ENCODE results near the gene U2AF1L4.
"Not testable (repeated sequence)": the region's sequence is repeated elsewhere in the genome, so short reads cannot be mapped to it uniquely, and the experiment has no call there.

Gene U2AF1L4

GRCh38 chr19:35774274-35775045 lies 29.2 kb upstream of the U2AF1L4 start:
- Mint-ChIP-seq H3K4me1 (ENCODE audit: low read depth) (peaks cover 10% of the 10 kb centered on the region), H3K4me3 (peak overlapping the region; percentile 73), H3K27ac (no peak overlapping the region), H3K36me3 (ENCODE audit: low read depth) (peaks cover 10% of the 10 kb centered on the region), H3K9me3 (no peaks in the 10 kb centered on the region), H3K27me3 (no peaks in the 10 kb centered on the region)
- DNase-seq = no peak

DNA sequence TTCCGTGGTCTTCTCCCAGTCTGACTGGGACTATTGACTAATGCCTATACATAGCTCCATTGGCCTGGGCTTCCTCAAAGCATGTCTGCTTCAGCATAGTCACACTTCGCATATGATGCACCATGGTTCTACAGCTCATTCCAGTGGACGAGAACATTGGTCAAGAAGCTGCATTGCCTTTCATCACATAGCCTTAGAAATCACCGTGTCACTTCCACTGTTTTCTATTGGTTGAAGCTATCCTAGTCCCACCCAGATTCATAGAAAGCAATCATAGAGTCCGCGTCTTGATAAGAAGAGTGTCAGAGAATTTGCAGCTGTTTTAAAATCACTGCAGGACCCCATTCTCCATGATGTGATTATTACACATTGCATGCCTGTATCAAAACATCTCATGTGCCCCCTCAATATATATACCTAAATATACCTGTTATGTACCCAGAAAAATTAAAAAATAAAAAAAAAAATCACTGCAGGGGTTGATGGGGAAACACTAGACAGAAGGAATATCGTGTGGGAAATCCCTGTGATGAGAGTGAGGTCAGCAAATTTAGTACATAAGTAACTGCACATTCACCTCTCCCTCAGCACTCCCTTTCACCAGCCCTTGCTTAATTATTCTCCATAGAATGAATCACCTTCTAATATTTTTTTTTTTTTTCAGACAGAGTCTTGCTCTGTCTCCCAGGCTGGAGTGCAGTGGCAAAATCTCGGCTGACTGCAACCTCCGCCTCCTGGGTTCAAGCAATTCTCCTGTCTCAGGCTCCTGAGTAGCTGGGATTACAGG lies 28.0 kb upstream of the U2AF1L4 start:
- DNase-seq = no peak
- Mint-ChIP-seq H3K27ac (no peak overlapping the region), H3K9me3 (no peaks in the 10 kb centered on the region), H3K4me3 (no peak overlapping the region), H3K4me1 (ENCODE audit: low read depth) (peaks cover 10% of the 10 kb centered on the region), H3K27me3 (no peaks in the 10 kb centered on the region), H3K36me3 (ENCODE audit: low read depth) (peaks cover 19% of the 10 kb centered on the region)

GRCh38 chr19:35772362-35772761 lies 27.1 kb upstream of the U2AF1L4 start:
- H3K4me1 Mint-ChIP-seq (ENCODE audit: low read depth) = not testable (repeated sequence)

GRCh38 chr19:35768082-35768421 lies 22.8 kb upstream of the U2AF1L4 start:
- DNase-seq = no peak
- Mint-ChIP-seq H3K27me3 (no peaks in the 10 kb centered on the region), H3K36me3 (ENCODE audit: low read depth) (peaks cover 59% of the 10 kb centered on the region), H3K9me3 (no peaks in the 10 kb centered on the region), H3K27ac (no peak overlapping the region), H3K4me1 (ENCODE audit: low read depth) (no peaks in the 10 kb centered on the region), H3K4me3 (no peak overlapping the region)

More at GRCh38 chr19:35772362-35772761, 27.1 kb upstream of the U2AF1L4 start:
- not testable (repeated sequence) for H3K9me3 Mint-ChIP-seq, H3K27ac Mint-ChIP-seq, DNase-seq, H3K4me3 Mint-ChIP-seq, H3K27me3 Mint-ChIP-seq
- peaks cover 27% of the 10 kb centered on the region for H3K36me3 Mint-ChIP-seq (ENCODE audit: low read depth)

DNA sequence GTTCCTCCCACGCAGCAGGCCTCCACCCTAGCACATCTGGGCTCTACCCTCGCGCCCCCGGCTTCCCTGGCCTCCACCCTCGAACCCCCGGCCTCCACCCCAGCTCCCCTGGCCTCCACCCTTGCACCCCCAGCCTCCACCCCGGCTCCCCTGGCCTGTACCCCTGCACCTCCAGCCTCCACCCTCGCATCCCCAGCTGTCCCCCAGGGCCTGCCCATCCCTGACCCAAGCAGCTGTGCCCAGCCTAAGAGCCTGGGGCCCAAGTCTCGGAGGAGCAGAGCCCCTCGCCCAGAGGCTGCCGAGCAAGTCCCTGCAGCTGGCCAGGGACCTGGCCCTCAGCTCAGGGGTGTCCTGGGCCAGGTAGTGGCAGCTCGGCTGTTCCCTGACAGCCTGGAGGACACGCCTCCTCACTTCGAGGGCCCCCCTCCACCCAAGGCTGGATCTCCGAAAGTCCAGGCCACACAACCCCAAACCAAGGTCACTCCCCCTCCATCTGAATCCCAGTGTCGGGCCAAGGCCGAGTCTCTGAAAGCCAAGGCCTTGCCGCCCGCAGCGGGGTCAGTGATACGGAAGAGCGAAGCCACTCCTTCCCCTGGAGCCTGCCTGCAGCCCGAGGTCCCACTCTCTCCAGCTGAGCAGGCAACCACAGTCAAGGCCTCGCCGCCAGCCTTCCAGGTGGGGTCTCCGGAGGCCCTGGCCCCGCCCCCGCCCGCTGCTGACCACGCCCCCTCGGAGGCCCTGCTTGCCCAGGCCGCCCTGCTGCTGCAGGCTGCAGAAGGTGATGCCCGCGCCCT lies 22.3 kb upstream of the U2AF1L4 start:
- Mint-ChIP-seq H3K9me3 (no peaks in the 10 kb centered on the region), H3K27me3 (no peaks in the 10 kb centered on the region), H3K4me1 (ENCODE audit: low read depth) (no peaks in the 10 kb centered on the region), H3K36me3 (ENCODE audit: low read depth) (peaks cover 59% of the 10 kb centered on the region), H3K27ac (no peak overlapping the region), H3K4me3 (no peak overlapping the region)
- DNase-seq = no peak

DNA sequence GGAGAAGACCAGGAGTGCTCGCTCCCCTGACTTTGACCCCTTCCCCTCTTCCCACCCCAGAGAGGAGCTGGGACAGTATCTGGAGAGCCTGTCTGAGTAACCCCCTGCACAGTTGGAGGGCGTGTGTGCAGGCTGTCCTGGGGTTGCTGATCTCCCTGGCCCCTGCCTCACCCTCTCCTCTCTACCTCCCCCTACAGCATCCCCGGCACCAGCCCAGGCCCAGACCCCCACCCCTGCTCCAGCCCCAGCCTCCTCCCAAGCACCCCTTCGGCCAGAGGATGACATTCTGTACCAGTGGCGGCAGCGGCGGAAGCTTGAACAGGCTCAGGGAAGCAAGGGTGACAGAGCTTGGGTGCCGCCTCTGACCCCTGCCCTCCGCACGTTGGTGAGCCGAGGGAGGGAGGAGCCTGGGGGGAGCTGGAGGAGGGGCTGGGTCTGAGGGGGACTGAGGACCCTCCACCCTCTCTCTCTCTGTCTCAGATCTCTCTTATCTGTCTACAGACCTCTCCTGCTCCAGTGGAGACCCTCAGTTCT lies 21.4 kb upstream of the U2AF1L4 start:
- no peaks in the 10 kb centered on the region for H3K9me3 Mint-ChIP-seq
- no peak overlapping the region for H3K4me3 Mint-ChIP-seq
- H3K36me3 Mint-ChIP-seq (ENCODE audit: low read depth) = peaks cover 66% of the 10 kb centered on the region
- H3K27ac Mint-ChIP-seq = no peak overlapping the region
- no peaks in the 10 kb centered on the region for H3K4me1 Mint-ChIP-seq (ENCODE audit: low read depth)
- no peaks in the 10 kb centered on the region for H3K27me3 Mint-ChIP-seq
- DNase-seq = no peak

DNA sequence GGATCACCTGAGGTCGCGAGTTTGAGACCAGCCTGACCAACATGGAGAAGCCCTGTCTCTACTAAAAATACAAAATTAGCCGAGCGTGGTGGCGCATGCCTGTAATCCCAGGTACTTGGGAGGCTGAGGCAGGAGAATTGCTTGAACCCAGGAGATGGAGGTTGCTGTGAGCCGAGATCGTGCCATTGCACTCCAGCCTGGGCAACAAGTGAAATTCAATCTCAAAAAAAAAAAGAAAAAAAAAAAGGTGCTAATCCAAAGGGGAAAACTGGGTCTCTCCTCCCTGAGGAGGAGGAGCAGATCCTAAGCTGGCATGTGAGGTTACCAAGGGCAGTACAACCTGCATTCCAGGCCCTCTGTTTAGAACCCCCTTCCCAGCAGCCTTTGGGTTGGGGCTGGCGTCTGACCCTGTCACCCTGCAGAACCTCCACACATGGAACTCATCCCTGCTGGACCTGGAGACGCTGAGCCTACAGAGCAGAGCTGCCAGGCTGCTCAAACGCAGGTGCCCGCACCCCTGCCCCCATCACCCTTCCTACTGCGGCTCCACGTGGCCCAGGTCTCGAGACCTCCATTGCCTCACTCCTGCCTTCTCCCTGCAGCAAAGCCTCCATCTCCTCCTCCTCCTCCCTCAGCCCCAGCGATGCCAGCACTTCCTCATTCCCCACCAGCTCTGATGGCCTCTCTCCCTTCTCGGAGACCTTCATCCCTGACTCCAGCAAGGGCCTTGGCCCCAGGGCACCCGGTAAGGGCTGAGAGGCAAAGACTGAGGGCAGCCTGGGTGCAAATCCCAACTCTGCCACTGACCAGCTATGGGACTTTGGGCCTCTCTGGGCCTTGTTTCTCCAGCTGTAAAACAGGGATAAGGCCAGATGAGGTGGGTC lies 19.5 kb upstream of the U2AF1L4 start:
- H3K36me3 Mint-ChIP-seq (ENCODE audit: low read depth) = peaks cover 75% of the 10 kb centered on the region
- no peak for DNase-seq
- H3K4me3 Mint-ChIP-seq = no peak overlapping the region
- no peaks in the 10 kb centered on the region for H3K9me3 Mint-ChIP-seq
- H3K4me1 Mint-ChIP-seq (ENCODE audit: low read depth) = peaks cover 5% of the 10 kb centered on the region
- H3K27me3 Mint-ChIP-seq = no peaks in the 10 kb centered on the region
- H3K27ac Mint-ChIP-seq = no peak overlapping the region

GRCh38 chr19:35760711-35761349 lies 15.6 kb upstream of the U2AF1L4 start:
- H3K4me3 Mint-ChIP-seq = no peak overlapping the region
- DNase-seq = no peak
- peaks cover 30% of the 10 kb centered on the region for H3K4me1 Mint-ChIP-seq (ENCODE audit: low read depth)
- peaks cover 59% of the 10 kb centered on the region for H3K36me3 Mint-ChIP-seq (ENCODE audit: low read depth)
- H3K27me3 Mint-ChIP-seq = peaks cover 6% of the 10 kb centered on the region
- no peaks in the 10 kb centered on the region for H3K9me3 Mint-ChIP-seq
- no peak overlapping the region for H3K27ac Mint-ChIP-seq

GRCh38 chr19:35759697-35760096 lies 14.5 kb upstream of the U2AF1L4 start:
- H3K4me1 Mint-ChIP-seq (ENCODE audit: low read depth) = peaks cover 35% of the 10 kb centered on the region
- H3K4me3 Mint-ChIP-seq = peak overlapping the region; percentile 92
- peak overlapping the region; percentile 50 for H3K27ac Mint-ChIP-seq
- DNase-seq = no peak
- peaks cover 56% of the 10 kb centered on the region for H3K36me3 Mint-ChIP-seq (ENCODE audit: low read depth)
- no peaks in the 10 kb centered on the region for H3K9me3 Mint-ChIP-seq
- peaks cover 8% of the 10 kb centered on the region for H3K27me3 Mint-ChIP-seq

DNA sequence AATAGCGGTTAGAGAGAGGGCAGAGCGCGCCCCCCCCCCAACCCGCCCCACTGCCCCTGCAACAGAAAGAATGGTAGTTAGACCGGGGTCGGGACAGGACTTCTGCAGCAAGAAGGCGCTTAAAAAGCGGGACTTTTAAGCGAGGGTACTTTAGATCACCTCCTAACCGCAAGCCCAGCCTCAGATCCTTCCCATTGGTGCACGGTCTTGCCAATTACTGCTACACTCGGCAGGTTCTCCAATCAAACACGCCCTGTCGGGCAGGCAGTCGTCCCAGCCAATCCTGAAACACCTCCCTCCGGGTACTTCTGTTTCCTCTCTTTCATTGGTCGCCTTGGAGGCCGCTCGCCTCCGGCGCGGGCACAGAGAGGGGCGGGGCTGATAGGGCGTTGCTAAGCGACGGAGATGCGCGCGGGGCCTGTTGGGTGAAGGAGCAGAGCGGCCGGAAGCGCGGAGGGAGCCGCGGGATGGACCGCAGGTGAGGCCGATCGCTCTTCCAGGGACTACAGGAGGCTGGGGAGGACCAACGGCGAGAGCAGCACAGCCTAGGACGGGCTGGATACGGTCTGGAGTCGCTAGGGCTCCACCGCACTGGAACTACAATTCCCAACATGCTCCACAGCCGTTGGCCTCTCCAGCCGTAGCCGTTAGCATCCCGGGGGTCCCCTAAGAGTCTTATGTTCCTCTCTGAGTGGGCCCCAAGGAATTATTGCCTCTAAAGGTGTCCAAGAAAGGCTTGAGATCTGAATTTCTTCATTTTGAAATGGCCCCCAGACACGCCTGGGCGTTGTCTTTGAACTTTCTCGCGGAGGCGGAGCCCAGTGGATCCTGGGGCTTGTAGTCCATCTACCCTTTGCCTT lies 12.8 kb upstream of the U2AF1L4 start, which contains the start of gene PROSER3:
Gene PROSER3 (plus strand): TSS at position 428 of the 860 bp plus-strand sequence. CDS start 40 bp downstream, at position 468.
- peaks cover 8% of the 10 kb centered on the region for H3K27me3 Mint-ChIP-seq
- H3K4me3 Mint-ChIP-seq = peak within 1 kb of the TSS; percentile 92
- peaks cover 61% of the 10 kb centered on the region for H3K36me3 Mint-ChIP-seq (ENCODE audit: low read depth)
- H3K4me1 Mint-ChIP-seq (ENCODE audit: low read depth) = peaks cover 36% of the 10 kb centered on the region
- peak within 1 kb of the TSS; percentile 94 for H3K27ac Mint-ChIP-seq
- DNase-seq = peak; percentile 98
- H3K9me3 Mint-ChIP-seq = no peaks in the 10 kb centered on the region

- Mint-ChIP-seq H3K4me1 (ENCODE audit: low read depth) (peaks cover 36% of the 10 kb centered on the region), H3K27ac (peak overlapping the region; percentile 94), H3K4me3 (peak overlapping the region; percentile 92), H3K9me3 (no peaks in the 10 kb centered on the region), H3K27me3 (peaks cover 8% of the 10 kb centered on the region), H3K36me3 (ENCODE audit: low read depth) (peaks cover 66% of the 10 kb centered on the region)
- DNase-seq = no peak
These were observed 12.1 kb upstream of the U2AF1L4 start for GRCh38 chr19:35757231-35757748.

- peaks cover 36% of the 10 kb centered on the region for H3K4me1 Mint-ChIP-seq (ENCODE audit: low read depth)
- peaks cover 8% of the 10 kb centered on the region for H3K27me3 Mint-ChIP-seq
- H3K9me3 Mint-ChIP-seq = no peaks in the 10 kb centered on the region
- peak within 1 kb of the TSS; percentile 94 for H3K27ac Mint-ChIP-seq
- H3K36me3 Mint-ChIP-seq (ENCODE audit: low read depth) = peaks cover 61% of the 10 kb centered on the region
- H3K4me3 Mint-ChIP-seq = peak within 1 kb of the TSS; percentile 92
- no peak for DNase-seq
These were observed 11.4 kb upstream of the U2AF1L4 start, which contains the start of gene HSPB6 for GRCh38 chr19:35756377-35757230. TSS of gene HSPB6 (minus strand) at chr19:35757029. CDS start at chr19:35757008, 21 bp downstream.

Measured in activated T-cell treated with anti-CD3 and anti-CD28 coated beads, Interleukin-2, amount 50 U/mL, for 24 hours (primary cell).